Astrocyte (in vitro differentiated cells and primary cell): Measurements from ENCODE around the gene CLASRP. TPM values are rescaled to one million over a fixed set of nuclear protein-coding genes. Genes with fewer than 3 reads are reported as not detected.

Experiments used
- DNase-seq: peaks from one replicate; pipeline ENCODE4 v3.0.0-alpha.2; 2010; ENCODE audit warnings: low read depth
- FAIRE-seq: peaks from 2 replicates; lab custom pipeline; 2011; peaks lifted over from hg19 to GRCh38; lab: Jason Lieb, UNC
- H2AFZ ChIP-seq: 2 replicates; pipeline ENCODE4 v1.6.0; 2012; ENCODE audit warnings: low read depth, low read length, inconsistent platforms
- H3K27ac ChIP-seq: 2 replicates; pipeline ENCODE4 v1.5.1; 2011; ENCODE audit warnings: low read depth, low read length, inconsistent platforms
- H3K27me3 ChIP-seq: 2 replicates; pipeline ENCODE4 v1.6.0; 2011; ENCODE audit warnings: low read length, inconsistent platforms; ENCODE audit not compliant: insufficient read depth
- H3K36me3 ChIP-seq: 2 replicates; pipeline ENCODE4 v1.5.1; 2011; ENCODE audit warnings: low read length, inconsistent platforms; ENCODE audit not compliant: insufficient read depth
- H3K4me1 ChIP-seq: 2 replicates; pipeline ENCODE4 v1.5.1; 2011; ENCODE audit warnings: low read length, inconsistent platforms; ENCODE audit not compliant: insufficient read depth
- H3K4me2 ChIP-seq: 2 replicates; pipeline ENCODE4 v1.6.0; 2012; ENCODE audit warnings: low read length, inconsistent platforms
- H3K4me3 ChIP-seq: 2 replicates; pipeline ENCODE4 v1.5.1; 2011; ENCODE audit warnings: low read depth, mild to moderate bottlenecking, low read length, inconsistent platforms; ENCODE audit not compliant: insufficient read depth
- H3K79me2 ChIP-seq: 2 replicates; pipeline ENCODE4 v1.6.0; 2012; ENCODE audit warnings: mild to moderate bottlenecking, low read length, inconsistent platforms; ENCODE audit not compliant: insufficient read depth
- H3K9ac ChIP-seq: 2 replicates; pipeline ENCODE4 v1.6.0; 2012; ENCODE audit warnings: mild to moderate bottlenecking, low read length, inconsistent platforms
- H3K9me3 ChIP-seq: 2 replicates; pipeline ENCODE4 v1.5.1; 2012; ENCODE audit warnings: low read depth, mild to moderate bottlenecking, low read length, inconsistent platforms; ENCODE audit not compliant: insufficient read depth
- H4K20me1 ChIP-seq: 2 replicates; pipeline ENCODE4 v1.6.0; 2012; ENCODE audit warnings: low read length, inconsistent platforms; ENCODE audit not compliant: insufficient read depth
- H3K27ac Mint-ChIP-seq: one replicate; pipeline ENCODE4 v1.8.0; 2021; ENCODE audit warnings: mild to moderate bottlenecking, mixed read lengths; ENCODE audit not compliant: unreplicated experiment
- H3K27me3 Mint-ChIP-seq: one replicate; pipeline ENCODE4 v1.8.0; 2021; ENCODE audit warnings: low read depth, mixed read lengths; ENCODE audit not compliant: unreplicated experiment
- H3K36me3 Mint-ChIP-seq: one replicate; pipeline ENCODE4 v1.8.0; 2021; ENCODE audit warnings: low read depth, mixed read lengths; ENCODE audit not compliant: unreplicated experiment
- H3K4me1 Mint-ChIP-seq: one replicate; pipeline ENCODE4 v1.8.0; 2021; ENCODE audit warnings: low read depth, mixed read lengths; ENCODE audit not compliant: unreplicated experiment
- H3K4me3 Mint-ChIP-seq: one replicate; pipeline ENCODE4 v1.8.0; 2021; ENCODE audit warnings: mild to moderate bottlenecking, moderate library complexity, mixed read lengths; ENCODE audit not compliant: unreplicated experiment
- H3K9me3 Mint-ChIP-seq: one replicate; pipeline ENCODE4 v1.8.0; 2021; ENCODE audit warnings: mild to moderate bottlenecking, mixed read lengths; ENCODE audit not compliant: unreplicated experiment
- EZH2 ChIP-seq: IDR thresholded peaks from 2 replicates; pipeline ENCODE4 v1.6.1; 2012; ENCODE audit warnings: mild to moderate bottlenecking, low read length, inconsistent platforms; ENCODE audit not compliant: insufficient read depth
- total RNA-seq: library from RNA; stranded (reverse); gene quantifications from 2 replicates; pipeline ENCODE4 v1.2.1, GENCODE V29; 2021
- TF ChIP-seq, protein P1 (sequence below): IDR thresholded peaks from 2 replicates; pipeline ENCODE4 v1.5.1; 2011; ENCODE audit warnings: low read depth, mild to moderate bottlenecking, inconsistent platforms, low read length, moderate library complexity; ENCODE audit not compliant: insufficient read depth

CLASRP gene
- total RNA-seq, 1 donor from 2014 or later, result 45.5 TPM

DNA sequence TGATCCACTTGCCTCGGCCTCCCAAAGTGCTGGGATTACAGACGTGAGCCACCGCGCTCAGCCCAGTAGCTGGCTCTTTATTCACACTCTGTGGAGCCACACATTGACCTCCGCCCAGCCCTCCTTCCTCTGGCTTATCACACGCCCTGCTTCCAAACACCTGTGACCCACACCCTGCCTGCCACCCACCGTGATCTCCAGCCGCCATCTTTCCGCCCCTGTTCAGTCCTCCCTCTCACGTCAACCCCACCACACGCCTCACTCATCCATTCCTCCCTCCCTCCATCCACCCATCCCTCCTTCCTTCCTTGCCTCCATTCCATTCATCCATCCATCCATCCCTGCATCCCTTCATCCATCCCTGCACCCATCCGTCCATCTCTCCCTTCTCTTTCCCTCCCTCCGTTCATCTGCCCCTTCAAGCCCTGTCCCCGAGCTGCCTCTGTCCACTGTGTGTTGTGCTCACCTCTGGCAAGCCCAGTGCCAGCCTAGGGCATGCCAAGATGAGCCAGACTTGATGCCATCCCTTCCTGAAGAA, 19.8 kb downstream of the CLASRP start:
- Histone ChIP-seq H3K4me3 (no peak overlapping the region), H3K27me3 (no peaks in the 10 kb centered on the region), H3K36me3 (peaks cover 33% of the 10 kb centered on the region), H3K4me2 (no peak overlapping the region), H3K79me2 (peaks cover 3% of the 10 kb centered on the region), H4K20me1 (peaks cover 66% of the 10 kb centered on the region), H3K9ac (no peak overlapping the region), H3K27ac (no peak overlapping the region), H3K9me3 (no peaks in the 10 kb centered on the region), H2AFZ (no peak overlapping the region), H3K4me1 (peaks cover 4% of the 10 kb centered on the region)
- TF ChIP-seq EZH2, result no peak
- TF ChIP-seq, protein P1, sequence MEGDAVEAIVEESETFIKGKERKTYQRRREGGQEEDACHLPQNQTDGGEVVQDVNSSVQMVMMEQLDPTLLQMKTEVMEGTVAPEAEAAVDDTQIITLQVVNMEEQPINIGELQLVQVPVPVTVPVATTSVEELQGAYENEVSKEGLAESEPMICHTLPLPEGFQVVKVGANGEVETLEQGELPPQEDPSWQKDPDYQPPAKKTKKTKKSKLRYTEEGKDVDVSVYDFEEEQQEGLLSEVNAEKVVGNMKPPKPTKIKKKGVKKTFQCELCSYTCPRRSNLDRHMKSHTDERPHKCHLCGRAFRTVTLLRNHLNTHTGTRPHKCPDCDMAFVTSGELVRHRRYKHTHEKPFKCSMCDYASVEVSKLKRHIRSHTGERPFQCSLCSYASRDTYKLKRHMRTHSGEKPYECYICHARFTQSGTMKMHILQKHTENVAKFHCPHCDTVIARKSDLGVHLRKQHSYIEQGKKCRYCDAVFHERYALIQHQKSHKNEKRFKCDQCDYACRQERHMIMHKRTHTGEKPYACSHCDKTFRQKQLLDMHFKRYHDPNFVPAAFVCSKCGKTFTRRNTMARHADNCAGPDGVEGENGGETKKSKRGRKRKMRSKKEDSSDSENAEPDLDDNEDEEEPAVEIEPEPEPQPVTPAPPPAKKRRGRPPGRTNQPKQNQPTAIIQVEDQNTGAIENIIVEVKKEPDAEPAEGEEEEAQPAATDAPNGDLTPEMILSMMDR, result no peak
- DNase-seq (no peak), FAIRE-seq (no peak)
- Mint-ChIP-seq H3K27ac (no peak overlapping the region), H3K4me3 (no peak overlapping the region), H3K27me3 (no peaks in the 10 kb centered on the region), H3K36me3 (peaks cover 16% of the 10 kb centered on the region), H3K9me3 (no peaks in the 10 kb centered on the region), H3K4me1 (no peaks in the 10 kb centered on the region)

DNA sequence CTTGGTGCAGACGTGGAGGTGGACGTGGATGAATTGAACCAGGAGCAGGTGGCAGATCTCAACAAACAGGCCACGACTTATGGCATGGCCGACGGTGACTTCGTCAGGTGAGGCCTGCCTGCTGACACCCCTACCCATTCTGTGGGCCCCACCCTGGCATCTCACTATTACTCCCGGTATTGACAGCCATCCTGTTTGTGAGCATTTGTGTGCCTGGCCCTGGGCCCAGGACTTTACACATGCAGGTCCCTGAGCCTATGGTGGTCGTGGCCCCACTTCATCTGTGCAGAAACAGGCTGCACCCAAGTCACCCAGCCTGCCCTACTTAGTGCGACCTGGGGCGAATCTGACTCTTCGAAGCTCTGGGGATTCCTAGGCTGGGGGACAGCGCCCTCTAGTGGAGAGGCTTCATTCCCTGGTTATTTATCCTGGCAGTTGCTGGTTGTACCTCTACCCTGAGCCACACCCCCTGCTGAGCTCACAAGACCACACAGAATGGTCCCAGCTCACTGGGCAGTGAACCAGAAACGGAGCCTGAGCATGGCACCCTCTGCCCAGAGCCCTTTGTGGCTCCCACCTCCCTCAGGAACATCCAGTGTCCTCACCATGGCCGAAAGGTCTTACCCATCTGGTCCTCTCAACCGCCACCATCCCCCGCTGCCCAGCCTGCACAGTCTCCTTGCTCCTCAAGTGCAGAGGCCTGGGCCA, 20.6 kb downstream of the CLASRP start:
- H3K27ac ChIP-seq, result no peak overlapping the region

More for the DNA sequence above, 20.6 kb downstream of the CLASRP start:
- peaks cover 4% of the 10 kb centered on the region for H3K4me1 ChIP-seq
- Mint-ChIP-seq H3K27ac (no peak overlapping the region), H3K9me3 (no peaks in the 10 kb centered on the region), H3K4me1 (no peaks in the 10 kb centered on the region), H3K27me3 (no peaks in the 10 kb centered on the region), H3K36me3 (peaks cover 14% of the 10 kb centered on the region), H3K4me3 (no peak overlapping the region)
- peaks cover 31% of the 10 kb centered on the region for H3K36me3 ChIP-seq
- H3K4me3 ChIP-seq, result no peak overlapping the region
- DNase-seq, result peak; percentile 41
- no peak overlapping the region for H2AFZ ChIP-seq
- FAIRE-seq, result no peak
- H3K9me3 ChIP-seq, result no peaks in the 10 kb centered on the region
- no peaks in the 10 kb centered on the region for H3K27me3 ChIP-seq
- no peaks in the 10 kb centered on the region for H3K79me2 ChIP-seq
- H3K4me2 ChIP-seq, result no peak overlapping the region
- no peak overlapping the region for H3K9ac ChIP-seq
- TF ChIP-seq, protein P1, result peak; percentile 83
- TF ChIP-seq EZH2, result no peak
- H4K20me1 ChIP-seq, result peaks cover 60% of the 10 kb centered on the region
